Heart left ventricle (tissue), 13 donors: ENCODE measurements around the gene PTPRE.

Experiments
- CTCF ChIP-seq, 12 donors: fragments of 200-600 bp; sonication (generic) in 4 of 12; IDR thresholded peaks; one replicate each; pipeline versions ENCODE4 v1.5.0 to v1.8.0; 2018 to 2022; ENCODE audit warnings: antibody characterized with exemption in 12 of 12, mild to moderate bottlenecking in 5 of 12
- POLR2A ChIP-seq, 2 donors: fragments of 450-650 bp; IDR thresholded peaks; one replicate each; pipeline ENCODE4 v1.6.1; 2017; ENCODE audit warnings: antibody characterized with exemption in 2 of 2, mild to moderate bottlenecking in 2 of 2, moderate library complexity in 2 of 2
- donor health status: ischemic (EF 13 %, LVEDD 7.1; RV severe dilation, severe dysfunction).
- donor health status: DM: no; HTN: yes; CAD: no.
- donor health status: DM: no; HTN: no; CAD: no.
- donor health status: ischemic (EF 25% LVEDD 6.9; RV normal size, moderate dysfunction).
- donor health status: ischemic (EF 25% LVEDD 5.7; RV mildly dilated, moderate dysfunction).
- donor health status: ischemic (EF 35%, LVEDD 5.7; RV mildly dilated, moderate dysfunction).
- donor health status: nonischemic (EF 11% LVEDD 7.7; RV severe dilation, severe dysfunction).
- donor health status: DM: yes; HTN: yes; CAD: no.
- donor health status: PGD.
- donor health status: ischemic (EF 29% LVEDD 5.4; RV normal size, mild dysfunction).
- donor health status: nonischemic (EF 23%, LVEDD 6.1; RV moderate dilation, normal function).

GRCh38 chr10:128091636-128092210 lies 184.8 kb downstream of the PTPRE start:
- no peak for TF ChIP-seq CTCF (IDR thresholded peaks at IDR 0.05)
- no peak for TF ChIP-seq POLR2A (IDR thresholded peaks at IDR 0.05)
